Kidney glomerular epithelial cell (primary cell): ENCODE results near the gene FRY.

Source experiments
- DNase-seq: peaks from one replicate; lab custom pipeline; 2025; lab: John Stamatoyannopoulos, UW

Gene FRY

DNA sequence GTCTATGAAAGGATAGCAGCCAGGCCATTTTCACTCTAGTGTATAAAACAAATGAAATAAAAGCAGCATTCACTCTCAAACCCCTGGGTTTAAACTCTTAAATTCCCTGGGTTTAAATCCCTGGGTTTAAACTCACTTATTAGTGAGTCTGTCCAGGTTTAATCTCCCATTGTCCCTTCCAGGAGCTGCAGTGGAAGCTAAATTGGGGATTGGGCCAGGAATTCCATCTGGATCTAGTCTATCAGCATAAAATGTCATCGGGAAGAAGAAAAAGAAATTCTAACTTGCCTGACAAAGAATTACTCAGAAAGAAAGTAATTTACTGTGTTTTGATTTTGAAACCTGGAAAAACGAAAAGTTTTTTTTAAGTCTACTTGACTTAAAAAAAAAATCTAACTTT is 54.8 kb downstream of the FRY start:
- DNase-seq = no peak

DNA sequence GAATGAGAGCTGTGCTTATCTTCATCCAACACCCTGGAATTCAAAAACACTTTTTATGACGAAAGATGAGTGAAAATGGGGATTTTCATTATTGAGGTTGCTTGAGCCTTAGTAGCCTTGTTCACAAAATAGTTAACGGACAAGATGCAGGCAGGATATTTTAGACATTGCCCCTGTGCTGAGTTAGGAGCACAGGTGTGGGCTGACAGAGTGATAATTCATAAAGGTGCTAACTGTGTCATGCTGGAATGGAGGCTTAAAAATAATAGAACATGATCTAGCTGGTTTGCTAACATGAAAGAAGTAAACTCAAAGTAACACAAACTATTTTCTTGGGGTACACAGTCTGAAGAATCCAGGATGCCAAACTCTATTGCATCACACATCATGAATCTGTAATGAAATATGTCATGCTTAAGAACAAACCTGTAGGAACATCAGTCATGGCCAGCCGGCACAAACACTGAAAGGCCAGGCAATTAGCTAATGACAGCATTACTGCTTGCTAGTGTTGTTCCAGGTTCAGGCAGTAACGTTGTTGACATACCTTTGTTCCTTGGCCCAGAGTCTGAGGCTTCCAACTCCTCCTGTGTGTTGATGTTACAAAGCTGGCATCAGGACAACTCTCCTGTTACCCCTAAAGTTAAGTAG is 55.3 kb downstream of the FRY start:
- no peak for DNase-seq

DNA sequence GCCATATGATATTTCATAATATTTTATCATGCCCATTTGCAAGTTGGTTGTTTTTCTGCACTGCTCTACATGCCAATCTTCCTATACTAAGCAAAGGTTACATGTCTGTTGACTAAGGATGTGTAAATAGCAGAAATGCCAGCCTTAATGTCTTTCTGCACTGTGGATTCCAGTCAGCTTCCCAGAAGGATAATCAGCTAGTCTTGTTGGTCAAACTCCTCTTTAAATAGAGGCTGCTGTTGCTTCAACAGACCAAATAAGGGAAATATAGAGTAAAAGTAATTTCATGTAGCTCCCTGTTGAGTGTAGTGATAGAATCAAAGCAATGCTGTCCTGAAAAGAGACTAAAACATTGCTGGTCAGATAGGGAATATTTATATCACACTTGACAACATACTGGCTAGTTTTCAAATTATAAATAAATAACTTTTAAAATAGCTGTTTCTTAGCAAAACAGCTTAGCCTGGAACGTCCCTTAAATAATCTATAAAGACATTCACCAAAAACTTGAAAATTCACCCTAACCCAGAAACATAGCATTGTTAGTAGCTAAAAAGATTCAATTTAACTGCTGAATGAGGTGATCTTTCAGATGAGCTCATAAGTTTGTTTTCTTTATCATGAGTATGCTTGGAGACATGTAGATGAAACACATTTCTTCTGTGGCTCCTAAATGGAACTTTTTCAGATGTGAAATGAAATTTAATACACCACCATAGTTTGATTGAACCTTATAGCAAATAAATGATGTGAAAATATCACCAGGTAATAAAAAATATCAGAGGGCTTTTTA is 56.6 kb downstream of the FRY start:
- DNase-seq = no peak

DNA sequence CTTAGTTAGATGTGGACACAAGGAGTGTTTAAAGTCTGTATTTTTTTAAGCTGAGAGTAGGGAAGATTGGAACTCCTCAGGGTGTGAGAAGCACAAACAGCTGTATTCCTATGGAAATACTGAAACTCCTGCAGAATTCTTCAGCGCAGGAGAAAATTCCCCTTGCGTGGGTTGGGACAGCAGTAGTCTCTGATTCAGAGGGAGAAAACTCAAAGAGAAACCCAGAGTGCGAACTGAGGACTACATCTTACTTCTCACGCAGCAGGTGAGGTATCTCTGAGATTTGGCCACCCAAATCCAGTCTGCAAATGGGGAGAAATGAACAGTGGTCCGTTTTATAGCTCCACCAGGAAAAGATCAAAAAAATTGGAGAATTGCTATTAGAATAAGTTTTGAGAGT is 60.9 kb downstream of the FRY start:
- no peak for DNase-seq

DNA sequence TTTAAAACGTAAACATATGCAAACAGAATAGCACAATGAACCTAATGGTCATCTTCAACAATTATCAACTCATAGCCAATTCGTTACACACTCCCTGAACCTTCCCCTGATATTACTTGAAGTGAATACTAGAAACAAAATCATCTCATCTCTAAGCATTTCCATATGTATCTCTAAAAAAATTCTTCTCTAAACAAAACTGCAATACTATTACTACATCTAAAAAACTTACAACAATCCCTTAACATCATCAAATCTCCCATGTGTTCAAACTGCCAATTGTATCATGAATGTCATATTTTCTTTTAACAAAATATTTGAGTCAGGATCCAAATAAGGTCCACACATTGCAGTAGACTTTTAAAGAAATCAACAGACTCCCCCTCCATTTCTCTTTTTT is 61.4 kb downstream of the FRY start:
- DNase-seq = no peak

DNA sequence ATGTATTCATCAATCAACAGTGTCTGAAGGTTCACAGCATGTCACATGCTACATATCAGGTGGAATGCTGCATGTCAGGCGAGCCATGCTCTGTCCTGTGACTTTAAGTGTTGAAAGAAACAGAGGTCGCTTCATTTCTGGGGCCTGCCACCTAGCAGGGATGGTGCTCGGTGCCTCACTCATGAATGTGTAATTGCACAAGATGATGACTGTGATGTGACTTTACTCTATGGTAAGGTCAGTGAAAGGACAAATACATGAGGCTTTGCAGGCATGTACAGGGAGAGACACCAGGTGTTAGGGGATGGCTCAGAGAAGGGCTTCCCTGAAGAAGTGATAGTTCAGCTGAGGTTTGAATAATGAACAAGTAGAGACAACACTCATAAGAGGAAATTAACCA is 66.7 kb downstream of the FRY start:
- no peak for DNase-seq

DNA sequence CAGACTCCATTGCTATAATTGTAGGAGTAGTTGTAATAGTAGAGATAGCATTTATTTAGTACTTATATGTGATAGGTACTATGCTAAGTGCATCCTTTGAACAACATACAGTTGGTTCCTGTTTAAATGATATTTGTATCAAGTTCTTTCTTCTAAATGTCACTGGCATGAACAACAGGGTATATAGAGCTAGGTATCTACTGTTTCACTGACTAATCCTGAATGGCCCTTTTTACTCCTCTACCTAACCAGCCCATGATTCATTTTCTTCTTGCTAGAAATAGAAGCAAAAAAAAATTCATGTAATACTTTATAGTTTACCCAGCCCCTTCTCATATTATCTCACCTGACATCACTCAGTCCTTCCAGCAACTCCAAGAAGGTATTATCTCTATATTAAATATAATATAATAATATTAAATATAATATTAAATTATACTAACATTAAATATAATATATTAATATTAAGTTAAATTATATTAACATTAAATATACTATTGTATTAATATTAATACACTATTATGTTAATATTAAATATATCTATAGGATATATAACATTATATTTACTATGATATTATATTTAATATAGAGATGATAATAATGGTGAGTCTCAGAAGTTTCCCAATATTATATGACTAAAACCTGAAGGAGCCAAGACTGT is 74.2 kb downstream of the FRY start:
- DNase-seq = no peak

DNA sequence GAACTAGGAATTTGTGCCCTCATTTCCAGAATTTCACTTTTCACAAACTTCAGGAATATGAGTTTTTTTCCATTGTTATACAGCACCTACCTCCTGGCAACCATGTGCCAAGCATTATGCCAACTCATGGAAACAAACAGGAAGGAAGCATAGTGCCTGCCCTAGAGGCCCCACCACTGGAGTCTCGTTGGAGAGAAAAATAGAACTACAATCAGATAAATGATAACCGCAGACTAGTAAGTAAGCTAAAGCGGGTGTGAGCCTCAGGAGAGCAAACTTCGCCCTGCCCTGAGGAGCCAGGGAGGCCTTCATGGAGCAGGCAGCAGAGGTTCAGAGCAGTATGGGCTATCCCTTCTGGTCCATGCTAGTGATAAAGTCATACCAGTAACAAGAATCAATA is 75.9 kb downstream of the FRY start:
- no peak for DNase-seq

DNA sequence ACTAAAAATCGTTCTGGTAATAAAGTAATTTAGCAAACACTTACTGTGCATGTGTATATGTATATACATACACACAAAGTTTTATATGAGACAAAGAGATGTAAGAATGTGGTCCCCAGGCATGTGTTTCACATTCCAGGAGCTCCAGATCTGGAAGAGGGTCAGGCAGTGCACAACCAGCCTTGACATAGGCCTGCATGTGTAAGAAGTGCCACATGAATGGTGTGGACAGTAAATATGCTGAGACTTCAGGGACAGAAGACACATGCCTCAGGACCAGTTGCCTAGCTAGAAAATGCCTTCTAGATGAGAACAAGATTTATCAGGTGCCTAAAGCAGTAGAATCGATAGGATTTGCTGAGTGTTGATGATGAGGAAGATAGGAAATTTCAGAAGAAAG is 76.4 kb downstream of the FRY start:
- DNase-seq = no peak

DNA sequence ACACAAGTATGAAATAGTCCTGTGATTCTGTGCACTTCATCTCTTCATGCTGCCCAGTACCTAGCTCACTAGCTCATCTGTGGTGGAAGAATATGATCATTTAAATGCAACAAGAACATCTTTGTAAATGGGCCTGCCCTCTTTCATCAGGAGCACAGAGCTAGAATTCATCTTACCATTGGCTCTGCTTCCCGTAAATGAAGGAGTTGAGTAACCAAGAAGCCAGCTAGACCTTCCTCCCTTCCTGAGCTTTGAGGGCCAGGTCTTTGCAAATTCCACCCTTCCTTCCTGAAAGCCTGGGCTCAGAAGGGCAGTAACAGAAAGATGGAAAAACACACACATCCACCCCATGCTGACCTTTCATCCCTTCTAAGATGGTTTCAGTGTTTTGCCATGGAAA is 82.0 kb downstream of the FRY start:
- DNase-seq = no peak

DNA sequence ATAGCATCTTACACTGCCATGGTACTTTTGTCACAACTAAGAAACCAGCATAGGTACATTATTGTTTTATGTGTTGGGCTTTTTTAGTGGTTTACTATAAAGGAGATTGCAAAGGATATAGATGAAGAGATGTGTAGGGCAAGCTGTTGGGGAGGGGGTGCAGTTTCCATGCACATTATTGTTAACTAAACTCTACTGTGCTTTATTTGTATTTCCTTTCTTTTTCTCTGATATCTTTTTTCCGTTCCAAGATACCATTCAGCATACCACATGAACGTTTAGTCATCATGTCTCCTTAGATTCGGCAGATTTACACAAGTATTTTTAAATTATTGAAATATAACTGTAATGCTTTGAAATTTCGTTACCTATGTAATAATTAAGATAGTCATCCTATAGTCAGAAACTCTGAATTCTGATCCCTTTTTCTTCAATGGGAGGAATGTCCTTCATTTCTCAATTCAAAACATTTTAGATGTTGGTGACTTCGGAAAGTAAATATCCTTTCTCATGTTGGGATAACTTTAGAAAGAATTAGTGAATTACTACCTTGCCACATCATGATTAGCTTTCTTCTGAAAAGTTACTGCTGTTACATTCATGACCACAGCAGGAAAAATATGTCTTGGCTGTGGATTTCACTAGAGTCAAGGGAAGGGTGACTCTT is 82.8 kb downstream of the FRY start:
- no peak for DNase-seq

DNA sequence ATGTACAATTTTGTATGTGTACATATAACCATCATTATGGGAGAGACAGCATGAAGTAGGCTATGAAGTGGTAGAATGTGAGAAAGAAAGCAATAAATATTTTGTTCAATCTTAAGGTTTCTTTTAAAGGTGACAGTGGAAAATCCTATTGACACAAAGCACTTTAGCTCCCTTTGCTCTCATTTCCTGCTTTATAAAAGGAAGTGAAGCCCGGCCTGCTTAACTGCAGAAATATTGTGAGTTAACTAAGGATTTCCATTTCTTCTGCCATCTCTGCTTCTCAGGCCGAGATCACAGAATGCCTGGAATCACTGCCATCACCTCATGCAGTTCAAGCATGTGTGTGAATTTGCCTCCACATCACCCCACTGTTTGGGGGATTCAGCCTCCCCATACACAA is 83.5 kb downstream of the FRY start:
- DNase-seq = no peak

DNA sequence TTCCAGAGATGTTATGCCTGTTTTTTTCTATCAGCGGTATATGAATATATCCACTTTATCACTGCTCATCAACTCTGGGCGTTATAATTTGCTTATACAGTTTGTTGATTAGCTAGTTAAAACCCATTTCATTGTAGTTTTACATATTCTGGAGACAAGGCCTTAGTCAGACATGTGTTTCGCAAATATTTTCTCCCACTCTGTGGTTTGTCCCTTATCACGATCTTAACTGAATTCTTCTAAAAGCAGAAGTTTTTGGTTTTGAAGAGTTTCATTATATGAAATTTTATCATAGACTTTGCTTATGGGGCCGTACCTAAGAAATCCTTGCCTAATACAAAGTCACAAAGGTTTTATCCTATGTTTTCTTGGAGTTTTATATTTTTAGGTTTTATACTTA is 84.6 kb downstream of the FRY start:
- no peak for DNase-seq

DNA sequence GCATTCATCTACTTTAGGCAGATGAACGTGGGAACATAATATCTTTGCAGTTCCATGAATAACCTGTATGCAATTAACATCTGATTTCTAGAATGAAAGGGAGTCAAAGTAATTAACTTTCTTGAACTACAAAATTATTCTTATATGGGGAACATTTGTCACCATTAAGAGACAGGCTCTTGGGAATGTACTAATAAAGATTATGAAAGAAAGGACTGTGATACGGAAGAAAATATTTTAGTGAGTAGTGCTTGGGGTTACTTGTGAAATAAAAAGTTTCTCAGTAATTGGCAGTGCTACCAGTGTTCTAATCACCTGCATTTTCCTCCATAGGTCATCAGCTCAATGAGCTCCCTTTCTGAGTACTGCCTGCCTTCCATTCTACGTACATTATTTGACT is 85.4 kb downstream of the FRY start:
- no peak for DNase-seq

DNA sequence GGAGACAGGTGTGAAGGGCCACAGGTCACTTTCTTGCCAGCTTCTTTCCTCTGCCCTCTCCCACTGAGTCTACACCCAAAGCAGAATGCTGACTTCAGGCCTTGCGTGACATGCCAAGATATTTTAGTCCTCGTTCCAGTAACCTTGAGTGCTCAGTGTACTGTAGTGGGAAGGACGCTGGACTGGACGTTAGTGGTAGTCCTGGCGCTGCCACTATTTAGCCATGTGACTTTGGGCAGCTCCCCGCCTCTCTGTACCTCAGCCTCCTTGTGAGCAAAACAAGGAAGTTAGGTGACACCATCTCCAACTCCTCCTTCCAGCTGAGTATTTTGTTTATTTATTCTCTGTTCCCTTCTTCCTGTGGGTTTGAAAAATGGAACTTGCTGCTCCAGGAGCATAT is 86.1 kb downstream of the FRY start:
- no peak for DNase-seq

DNA sequence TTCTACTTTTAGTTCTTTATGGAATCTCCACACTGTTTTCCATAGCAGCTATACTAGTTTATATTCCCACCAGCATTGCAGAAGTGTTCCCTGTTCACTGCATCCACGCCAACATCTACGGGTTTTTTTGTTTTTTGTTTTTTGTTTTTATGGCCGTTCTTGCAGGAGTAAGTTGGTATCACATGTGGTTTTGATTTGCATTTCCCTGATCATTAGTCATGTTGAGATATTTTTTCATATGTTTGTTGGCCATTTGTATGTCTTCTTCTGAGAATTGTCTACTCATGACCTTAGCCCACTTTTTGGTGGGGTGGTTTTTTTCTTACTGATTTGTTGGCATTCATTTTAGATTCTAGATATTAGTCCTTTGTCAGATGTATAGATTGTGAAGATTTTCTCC is 89.7 kb downstream of the FRY start:
- no peak for DNase-seq

DNA sequence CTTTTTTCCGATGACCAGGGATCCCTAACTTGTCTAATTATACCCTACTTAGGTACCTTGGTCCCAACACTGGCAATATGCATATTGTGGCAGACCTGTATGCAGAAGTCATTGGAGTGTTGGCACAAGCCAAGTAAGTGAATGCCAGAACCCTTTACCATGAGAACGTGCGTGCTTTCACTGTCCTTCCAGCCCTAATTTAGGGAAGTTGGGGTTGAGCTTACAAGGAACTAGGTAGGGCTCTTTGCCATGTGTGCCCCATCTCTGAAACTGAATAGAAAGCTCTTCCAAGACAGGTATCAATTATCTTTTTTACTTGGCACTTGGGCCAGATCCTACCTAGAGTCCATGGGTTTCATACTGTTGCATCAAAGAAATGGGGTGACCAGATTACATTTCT is 93.2 kb downstream of the FRY start:
- DNase-seq = no peak

DNA sequence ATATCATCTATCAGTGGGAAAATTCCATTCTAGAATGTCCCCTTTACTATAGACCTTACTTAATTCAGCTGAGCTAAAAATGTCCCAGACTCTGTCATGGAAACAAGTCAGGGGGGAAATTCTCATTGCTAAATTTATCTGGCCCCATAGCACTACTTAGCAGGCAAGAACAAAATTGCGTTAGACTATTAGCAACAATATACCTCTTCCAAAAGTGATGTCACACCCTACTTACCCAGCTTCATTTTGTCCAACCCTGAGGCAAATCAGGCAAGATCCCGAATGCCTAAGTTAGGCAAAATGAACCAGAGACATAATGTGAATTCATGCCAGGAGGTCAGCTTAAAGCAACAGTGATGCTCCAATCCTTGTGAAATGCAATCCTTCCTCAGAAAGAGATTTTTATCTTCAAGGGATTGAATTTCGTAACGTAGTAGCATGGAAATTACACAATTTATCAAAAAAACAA is 93.7 kb downstream of the FRY start:
- DNase-seq = no peak

DNA sequence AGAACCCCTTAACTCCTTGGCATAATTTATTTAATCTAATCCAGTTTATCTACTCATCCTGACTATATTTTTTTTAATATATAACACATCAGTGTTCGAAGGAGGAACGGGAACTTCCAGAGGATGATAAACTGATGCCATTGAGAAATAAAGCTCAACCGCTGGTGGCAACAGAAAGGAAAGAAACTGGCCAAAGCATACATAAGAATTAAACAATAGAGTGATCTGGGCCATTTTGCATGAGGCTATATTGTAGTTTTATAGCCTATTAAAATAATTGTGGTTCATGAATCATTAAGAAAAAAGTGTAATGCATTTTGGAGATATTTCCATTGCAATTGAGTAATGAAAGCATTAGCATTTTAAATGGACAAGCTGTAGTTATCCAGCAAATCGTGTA is 94.2 kb downstream of the FRY start:
- DNase-seq = no peak

DNA sequence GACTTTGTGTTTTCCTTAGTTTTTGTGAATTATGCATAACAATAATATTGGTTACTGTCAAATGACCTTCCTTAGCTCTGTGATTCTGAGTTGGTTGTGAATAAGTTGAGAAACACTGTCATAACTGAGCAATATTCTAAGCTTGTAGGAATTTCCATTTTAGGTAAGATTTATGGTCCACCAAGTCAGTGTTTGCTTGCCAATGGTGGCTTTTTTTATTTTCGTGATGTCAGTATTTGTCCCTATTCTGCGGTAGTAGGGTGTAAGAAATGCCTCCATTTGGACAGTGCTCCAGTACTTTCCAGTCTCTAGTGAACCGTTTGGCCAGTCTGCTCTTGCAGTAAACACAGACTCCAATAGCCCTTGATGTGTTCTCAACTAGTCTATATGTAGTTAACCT is 94.7 kb downstream of the FRY start:
- no peak for DNase-seq

DNA sequence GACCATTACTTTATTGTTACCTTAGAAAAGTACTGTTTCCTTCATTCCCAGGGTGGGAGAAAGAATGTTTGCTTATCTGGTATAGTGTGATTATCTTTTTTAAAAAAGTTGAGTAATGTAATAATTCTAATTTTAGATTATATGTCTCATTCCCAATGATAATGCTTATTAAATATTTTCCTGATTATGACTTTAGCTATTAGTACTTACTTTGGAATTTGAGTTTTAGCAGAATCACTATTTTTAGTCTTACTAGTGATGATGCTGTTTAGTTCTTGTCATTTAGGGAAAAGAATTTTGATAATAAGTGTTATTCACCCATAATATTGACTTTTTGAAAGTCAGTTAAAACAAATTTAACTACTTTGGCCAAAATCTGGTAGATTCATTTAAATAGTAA is 95.2 kb downstream of the FRY start:
- DNase-seq = no peak

DNA sequence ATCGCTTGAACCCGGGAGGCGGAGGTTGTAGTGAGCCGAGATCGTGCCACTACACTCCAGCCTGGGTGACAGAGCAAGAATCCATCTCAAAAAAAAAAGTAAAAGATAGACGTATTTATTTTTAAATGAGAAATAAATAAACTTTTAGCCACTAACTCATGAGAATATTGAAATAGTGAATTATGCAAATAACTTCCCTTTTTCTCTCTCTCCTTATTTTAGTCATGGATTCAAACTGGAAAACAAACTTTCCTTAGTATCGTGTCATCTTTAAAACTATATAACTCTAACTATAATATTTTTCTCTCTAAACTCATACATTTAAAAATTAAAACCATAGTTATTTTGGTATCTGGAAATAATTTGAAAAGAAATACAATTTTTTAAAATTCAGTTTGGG is 96.1 kb downstream of the FRY start:
- DNase-seq = no peak
